Nephron (organoid): ENCODE measurements around the gene MED29.

Source experiments
- H3K27ac Mint-ChIP-seq, 3 experiments: 2 replicates each; pipeline ENCODE4 v1.8.0; 2020; ENCODE audit warnings: mixed read lengths in 3 of 3, mild to moderate bottlenecking in 2 of 3, moderate library complexity in 1 of 3
- H3K27me3 Mint-ChIP-seq: 2 replicates; pipeline ENCODE4 v1.8.0; 2021; ENCODE audit warnings: low read depth, mild to moderate bottlenecking, moderate library complexity, mixed read lengths
- H3K36me3 Mint-ChIP-seq: 2 replicates; pipeline ENCODE4 v1.8.0; 2020; ENCODE audit warnings: low read depth, mixed read lengths
- H3K4me1 Mint-ChIP-seq: 2 replicates; pipeline ENCODE4 v1.8.0; 2020; ENCODE audit warnings: mixed read lengths
- H3K4me3 Mint-ChIP-seq, 3 experiments: 2 replicates each; pipeline ENCODE4 v1.8.0; 2020; ENCODE audit warnings: mild to moderate bottlenecking in 3 of 3, mixed read lengths in 3 of 3, moderate library complexity in 2 of 3
- H3K9me3 Mint-ChIP-seq: 2 replicates; pipeline ENCODE4 v1.8.0; 2020; ENCODE audit warnings: mixed read lengths
- CTCF ChIP-seq, 3 experiments: fragments of 200-600 bp; sonication (generic); IDR thresholded peaks; one replicate each; pipeline ENCODE4 v1.5.0; 2021; ENCODE audit warnings: antibody characterized with exemption in 3 of 3; ENCODE audit not compliant: unreplicated experiment in 3 of 3

Gene MED29

DNA sequence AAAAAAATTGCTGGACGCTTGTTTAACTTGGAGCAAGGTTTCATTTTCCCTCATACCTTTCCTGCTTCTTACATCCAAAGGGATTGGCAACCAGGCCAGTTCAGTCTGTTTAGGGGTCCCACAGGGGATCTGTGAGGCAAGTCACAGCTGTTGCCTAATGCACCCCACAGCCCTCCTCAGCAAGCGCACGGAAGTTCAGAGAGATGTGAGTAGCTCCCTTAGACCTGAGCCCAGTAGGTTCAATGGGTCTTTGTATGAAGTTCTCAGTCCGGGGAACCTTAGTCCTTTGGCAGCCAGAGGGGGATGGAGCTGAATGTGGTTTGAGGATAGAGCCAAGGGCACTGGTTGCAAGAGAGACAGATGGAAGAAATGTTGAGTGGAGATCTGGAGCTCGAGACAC, 35.9 kb upstream of the MED29 start:
- Mint-ChIP-seq H3K4me1 (peaks cover 7% of the 10 kb centered on the region), H3K36me3 (peaks cover 61% of the 10 kb centered on the region)
- no peak for TF ChIP-seq CTCF (IDR thresholded peaks at IDR 0.05; ENCODE audit: unreplicated experiment in 3 of 3)

GRCh38 chr19:39356073-39356472, 35.1 kb upstream of the MED29 start:
- Mint-ChIP-seq H3K4me3 (no peak overlapping the region), H3K4me1 (peaks cover 7% of the 10 kb centered on the region), H3K36me3 (peaks cover 69% of the 10 kb centered on the region), H3K9me3 (no peaks in the 10 kb centered on the region), H3K27ac (no peak overlapping the region), H3K27me3 (no peaks in the 10 kb centered on the region)
- no peak for TF ChIP-seq CTCF (IDR thresholded peaks at IDR 0.05; ENCODE audit: unreplicated experiment in 3 of 3)

More for the DNA sequence above, 35.9 kb upstream of the MED29 start:
- H3K27me3 Mint-ChIP-seq = no peaks in the 10 kb centered on the region
- no peak overlapping the region for H3K4me3 Mint-ChIP-seq
- H3K27ac Mint-ChIP-seq = no peak overlapping the region
- no peaks in the 10 kb centered on the region for H3K9me3 Mint-ChIP-seq

DNA sequence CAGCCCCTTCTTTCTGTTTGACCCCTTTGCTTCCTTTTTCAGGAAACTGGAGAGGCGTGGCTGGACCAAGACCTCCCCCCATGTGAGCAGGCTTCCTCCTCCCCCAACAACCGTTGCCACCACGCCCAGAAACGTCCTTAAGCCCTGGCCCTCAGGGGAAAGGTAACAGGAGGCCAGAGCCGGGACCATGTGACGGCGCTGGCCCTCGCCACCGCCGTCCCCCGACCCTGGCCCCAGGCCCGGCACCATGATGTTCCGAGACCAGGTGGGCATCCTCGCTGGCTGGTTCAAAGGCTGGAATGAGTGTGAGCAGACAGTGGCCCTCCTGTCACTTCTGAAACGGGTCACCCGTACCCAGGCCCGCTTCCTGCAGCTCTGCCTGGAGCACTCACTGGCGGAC, 34.5 kb upstream of the MED29 start:
- Mint-ChIP-seq H3K9me3 (no peaks in the 10 kb centered on the region), H3K27me3 (no peaks in the 10 kb centered on the region), H3K4me3 (no peak overlapping the region), H3K36me3 (peaks cover 68% of the 10 kb centered on the region), H3K27ac (no peak overlapping the region), H3K4me1 (peaks cover 7% of the 10 kb centered on the region)
- TF ChIP-seq CTCF (IDR thresholded peaks at IDR 0.05; ENCODE audit: unreplicated experiment in 3 of 3) = no peak

GRCh38 chr19:39359026-39359425, 32.2 kb upstream of the MED29 start:
- no peak for TF ChIP-seq CTCF (IDR thresholded peaks at IDR 0.05; ENCODE audit: unreplicated experiment in 3 of 3)
- H3K27ac Mint-ChIP-seq = no peak overlapping the region
- H3K9me3 Mint-ChIP-seq = no peaks in the 10 kb centered on the region
- H3K27me3 Mint-ChIP-seq = no peaks in the 10 kb centered on the region
- H3K36me3 Mint-ChIP-seq = peaks cover 77% of the 10 kb centered on the region
- H3K4me1 Mint-ChIP-seq = peaks cover 16% of the 10 kb centered on the region
- H3K4me3 Mint-ChIP-seq = no peak overlapping the region

GRCh38 chr19:39360599-39360998, 30.6 kb upstream of the MED29 start:
- no peak overlapping the region for H3K4me3 Mint-ChIP-seq
- H3K27me3 Mint-ChIP-seq = no peaks in the 10 kb centered on the region
- H3K4me1 Mint-ChIP-seq = peaks cover 18% of the 10 kb centered on the region
- no peak for TF ChIP-seq CTCF (IDR thresholded peaks at IDR 0.05; ENCODE audit: unreplicated experiment in 3 of 3)
- H3K36me3 Mint-ChIP-seq = peaks cover 73% of the 10 kb centered on the region
- no peaks in the 10 kb centered on the region for H3K9me3 Mint-ChIP-seq
- H3K27ac Mint-ChIP-seq = no peak overlapping the region
